ENCODE results near the gene ADAD2.
A peak's percentile ranks its signal among the peaks of the same experiment; 100 is the strongest.

Gene ADAD2

DNA sequence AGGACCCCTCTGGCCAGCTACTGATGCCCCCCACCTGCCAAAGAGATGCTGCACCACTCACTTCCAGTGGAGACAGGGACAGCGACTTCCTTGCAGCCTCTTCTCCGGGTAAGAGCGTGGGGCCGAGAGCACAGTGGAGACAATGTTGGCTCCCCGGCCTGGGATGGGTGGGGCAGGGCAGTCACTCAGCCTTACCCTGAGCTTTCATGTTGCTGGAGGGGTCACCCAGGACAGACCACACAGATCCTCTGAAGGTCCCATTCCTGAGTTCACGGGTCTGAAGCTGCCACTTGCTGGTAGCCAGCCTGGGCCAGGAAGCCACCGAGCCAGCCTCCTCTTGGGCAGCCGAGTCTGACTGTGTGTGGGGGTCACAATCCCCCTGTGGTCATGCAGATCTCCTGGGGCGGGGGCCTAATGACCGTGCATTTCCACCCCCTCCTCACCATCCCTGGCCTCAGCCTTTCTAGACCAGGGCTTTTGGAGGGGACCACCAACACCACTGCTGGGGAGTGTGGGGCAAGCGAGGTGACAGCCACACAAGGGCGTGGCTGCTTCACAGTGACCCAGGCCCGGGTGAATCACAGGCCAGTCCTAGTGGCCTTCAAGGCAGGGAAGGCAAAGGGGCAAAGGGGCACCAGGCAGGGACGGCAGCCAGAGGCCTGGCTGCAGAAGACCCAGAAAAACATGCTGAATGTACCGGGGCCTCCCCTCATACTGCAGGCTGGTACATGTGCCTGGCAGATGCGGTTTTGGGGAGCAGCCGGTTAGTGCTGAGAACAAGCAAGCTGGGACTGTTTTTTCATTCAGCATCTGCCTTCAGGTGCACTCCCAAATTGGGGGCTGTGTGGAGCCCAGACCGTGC lies 14.5 kb upstream of the ADAD2 start:
- DNase-seq (ENCODE audit: low spot score), result no peak

- DNase-seq (ENCODE audit: low spot score), result peak; percentile 52
Observed at GRCh38 chr16:84177741-84178073, 13.2 kb upstream of the ADAD2 start.

DNA sequence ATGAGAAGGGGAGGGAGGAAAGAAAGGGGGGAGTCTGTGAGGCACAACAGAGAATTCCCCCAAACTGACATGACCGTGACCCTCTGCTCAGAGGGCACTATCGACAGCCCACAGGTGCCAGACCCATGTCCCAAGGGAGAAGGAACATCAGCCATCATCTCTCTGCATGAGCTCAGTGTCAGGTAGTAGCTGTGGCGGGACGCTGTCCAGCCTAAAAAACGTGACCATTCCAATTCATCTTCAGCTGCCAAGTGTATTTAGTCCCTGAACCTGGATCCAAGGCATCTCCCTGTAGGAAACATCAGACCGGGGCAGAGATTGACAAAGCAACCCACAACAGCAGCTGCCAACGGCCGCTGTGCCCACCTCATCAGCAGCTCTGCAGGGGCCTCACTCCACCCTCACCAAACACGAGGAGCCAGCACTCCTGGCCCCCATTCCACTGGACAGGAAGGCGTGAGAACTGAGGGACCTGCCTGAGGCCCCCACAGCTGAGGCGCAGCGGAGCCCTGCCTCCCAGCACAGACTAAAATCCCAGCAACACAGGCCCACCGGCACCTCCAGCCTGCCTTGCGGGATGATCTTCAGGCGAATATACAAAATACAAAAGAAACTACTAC lies 12.7 kb upstream of the ADAD2 start:
- DNase-seq (ENCODE audit: low spot score), result no peak

DNA sequence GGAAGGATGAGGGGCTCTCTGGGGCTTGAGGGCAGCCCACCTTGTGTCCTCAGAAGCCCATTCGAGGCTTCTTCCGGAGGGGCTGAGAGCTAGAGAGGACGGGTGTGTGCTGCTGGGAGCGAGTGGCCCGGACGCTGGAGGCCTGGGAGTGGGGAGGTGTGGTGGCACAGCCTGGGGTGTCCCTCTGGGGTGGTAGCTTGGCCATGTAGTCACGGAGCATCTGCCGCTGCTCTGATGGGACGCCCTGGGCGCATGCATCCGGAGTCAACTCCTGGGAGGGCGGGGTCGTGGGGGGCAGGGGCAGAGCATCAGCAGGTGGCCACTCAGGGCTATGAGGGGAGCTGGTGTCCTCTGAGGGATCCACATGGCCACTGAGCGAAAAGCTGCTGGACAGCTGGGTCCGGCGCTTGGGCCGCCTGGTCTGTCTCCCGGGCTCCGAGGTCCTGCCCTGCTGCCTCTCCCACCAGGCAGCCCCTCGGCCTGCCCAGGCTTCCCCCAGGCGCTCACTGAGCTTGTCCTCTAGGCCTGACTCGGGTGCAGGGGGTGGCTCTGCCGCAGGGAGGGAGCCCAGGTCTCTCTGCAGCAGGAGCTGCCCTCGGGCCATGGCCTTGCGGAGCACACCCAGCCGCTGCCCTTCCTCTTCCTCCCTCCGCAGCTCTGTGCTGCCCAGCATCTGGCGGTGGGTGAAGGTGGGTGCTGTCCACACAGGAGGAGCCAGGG lies 11.9 kb upstream of the ADAD2 start:
- DNase-seq (ENCODE audit: low spot score), result no peak

- DNase-seq (ENCODE audit: low spot score), result no peak
Observed at GRCh38 chr16:84179612-84180320, 11.2 kb upstream of the ADAD2 start.

DNA sequence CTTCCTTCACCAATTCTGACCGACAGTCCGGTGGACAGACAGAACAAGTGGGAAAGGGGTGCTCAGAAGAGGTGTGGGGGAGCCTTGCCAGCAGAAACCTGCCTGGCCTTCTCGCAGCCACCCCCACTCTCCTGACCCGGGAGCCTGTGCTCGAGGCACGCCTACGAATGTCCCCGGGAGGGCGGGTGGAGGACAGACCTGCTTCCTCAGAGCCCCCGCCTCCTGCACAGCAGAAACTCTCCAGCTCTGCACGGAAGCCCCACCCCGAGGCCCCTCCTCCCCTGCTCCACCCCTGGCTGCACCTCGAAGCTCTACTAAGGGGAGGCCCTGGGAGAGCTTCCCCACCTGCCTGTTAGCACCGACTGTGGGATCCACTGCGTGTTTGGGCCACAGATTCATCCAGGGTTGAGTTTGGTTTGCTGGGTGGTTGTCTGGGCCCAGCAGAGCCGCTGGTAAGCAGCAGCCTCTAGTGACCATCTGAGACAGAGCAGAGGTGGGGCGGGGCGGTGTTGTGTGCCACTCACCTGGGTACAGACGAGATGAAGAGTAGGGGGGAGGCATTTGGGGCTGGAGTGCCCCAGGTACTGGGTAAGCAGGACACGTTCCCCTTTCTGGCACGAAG lies 10.3 kb upstream of the ADAD2 start:
- no peak for DNase-seq (ENCODE audit: low spot score)

DNA sequence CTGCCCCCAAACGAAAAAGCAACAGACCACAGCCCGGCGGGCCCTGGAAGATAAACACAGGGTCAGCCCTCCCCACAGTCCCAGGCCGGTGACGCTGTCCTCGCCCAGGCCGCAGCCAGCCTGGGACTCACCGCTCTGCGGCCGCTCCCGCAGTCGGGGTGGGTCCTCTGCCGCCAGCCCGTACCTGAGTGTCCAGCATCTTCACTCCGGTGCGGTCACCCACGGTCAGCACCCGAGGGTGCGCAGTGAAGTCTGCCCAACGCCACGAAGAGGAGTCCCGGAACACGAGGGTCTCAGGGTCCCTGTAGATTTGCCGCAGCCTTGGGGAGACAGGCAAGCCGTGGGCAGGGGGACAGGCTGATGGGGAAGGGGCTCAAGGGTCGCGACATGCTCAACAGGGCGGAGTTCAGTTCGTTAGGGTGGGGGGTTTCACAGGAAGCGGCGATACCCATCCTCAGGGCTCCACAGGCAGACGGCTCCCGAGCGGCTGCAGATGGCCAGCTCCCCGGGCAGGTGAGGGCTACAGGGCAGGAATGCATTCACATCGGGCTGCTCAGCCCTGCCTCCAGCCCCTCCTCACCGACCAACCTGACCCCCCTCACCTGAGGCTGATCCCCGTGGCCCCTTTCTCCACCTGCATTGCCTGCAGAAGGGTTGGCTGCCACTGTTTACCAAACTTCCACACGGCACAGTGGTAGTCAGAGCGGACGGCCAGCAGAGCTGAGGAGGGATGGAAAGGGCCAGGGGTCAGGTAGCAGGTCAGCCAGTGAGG lies 9.6 kb upstream of the ADAD2 start:
- no peak for DNase-seq (ENCODE audit: low spot score)

DNA sequence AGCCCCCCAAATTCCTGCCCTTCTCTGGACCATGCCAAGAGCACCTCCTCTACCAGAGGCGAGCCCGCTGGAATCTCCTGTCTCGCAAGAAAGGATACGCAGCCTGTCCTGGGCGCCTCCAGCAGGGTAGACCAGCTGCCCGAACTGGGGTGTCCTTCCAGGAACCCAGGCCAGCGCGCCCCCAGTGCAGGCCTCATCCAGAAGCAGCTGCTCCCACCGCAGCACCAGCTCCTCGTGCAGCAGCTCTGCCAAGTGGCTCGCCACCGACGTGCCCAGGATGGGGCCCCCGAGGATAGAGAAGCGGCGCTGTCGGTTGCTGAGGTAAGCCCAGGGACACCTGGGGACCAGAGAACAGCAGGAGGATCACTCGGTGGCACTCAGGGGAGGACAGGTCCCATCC lies 8.9 kb upstream of the ADAD2 start:
- no peak for DNase-seq (ENCODE audit: low spot score)

DNA sequence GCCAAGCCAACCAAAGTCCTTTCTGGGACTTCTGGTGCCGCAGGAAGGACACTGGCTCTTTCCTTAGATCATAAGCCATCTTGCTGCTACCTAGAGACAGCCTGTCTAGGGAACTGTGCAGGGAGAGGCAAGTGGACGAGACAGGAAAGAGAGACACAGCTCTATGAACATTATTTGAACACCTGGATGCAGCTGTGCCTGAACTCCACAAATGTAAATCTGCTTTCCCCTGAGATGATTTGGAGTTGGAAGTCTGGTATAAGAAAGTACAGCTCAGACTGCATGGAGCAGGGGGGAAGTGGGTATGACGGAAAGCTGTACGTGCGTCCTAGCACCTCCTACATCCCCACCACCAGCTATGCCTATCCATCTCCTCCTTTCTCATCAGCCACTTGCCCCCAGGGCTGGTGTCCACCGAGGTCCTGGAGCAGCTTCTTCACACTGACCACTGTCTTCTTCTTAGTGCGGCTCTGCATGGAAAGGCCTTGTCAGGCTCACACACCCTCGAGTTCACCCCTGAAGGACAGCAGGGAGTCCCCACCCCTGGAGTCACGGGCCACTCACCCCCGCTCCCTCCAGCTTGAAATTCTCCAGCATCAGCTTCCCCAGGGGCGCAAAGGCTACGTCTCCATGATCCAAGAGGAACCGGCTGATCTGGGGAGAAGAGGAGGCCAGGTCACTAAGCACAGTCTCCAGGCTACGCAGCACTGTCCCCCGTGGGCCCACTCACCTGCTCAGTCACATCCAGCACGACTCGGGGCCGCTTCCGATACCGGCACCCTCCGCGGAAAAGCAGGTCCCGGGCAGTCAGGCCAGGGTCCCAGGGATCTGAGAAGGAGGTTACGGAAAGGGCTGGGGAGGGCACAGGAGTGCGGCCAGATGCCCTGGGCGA lies 8.0 kb upstream of the ADAD2 start:
- DNase-seq (ENCODE audit: low spot score), result no peak

DNA sequence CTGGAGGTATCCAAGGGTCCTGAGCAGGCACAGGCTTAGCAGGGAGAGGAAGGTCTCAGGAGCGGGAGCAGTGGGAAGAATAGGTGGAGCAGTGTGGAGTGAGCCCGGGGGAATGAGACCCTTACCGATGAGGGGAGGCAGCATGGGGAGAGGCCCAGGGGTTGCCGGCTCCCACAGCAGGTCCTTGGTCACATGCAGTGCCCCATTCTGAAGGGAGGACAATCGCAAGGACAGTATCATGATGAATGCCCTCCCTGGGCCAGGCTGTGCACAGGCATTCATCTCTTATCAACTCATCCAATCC lies 7.4 kb upstream of the ADAD2 start:
- no peak for DNase-seq (ENCODE audit: low spot score)

DNA sequence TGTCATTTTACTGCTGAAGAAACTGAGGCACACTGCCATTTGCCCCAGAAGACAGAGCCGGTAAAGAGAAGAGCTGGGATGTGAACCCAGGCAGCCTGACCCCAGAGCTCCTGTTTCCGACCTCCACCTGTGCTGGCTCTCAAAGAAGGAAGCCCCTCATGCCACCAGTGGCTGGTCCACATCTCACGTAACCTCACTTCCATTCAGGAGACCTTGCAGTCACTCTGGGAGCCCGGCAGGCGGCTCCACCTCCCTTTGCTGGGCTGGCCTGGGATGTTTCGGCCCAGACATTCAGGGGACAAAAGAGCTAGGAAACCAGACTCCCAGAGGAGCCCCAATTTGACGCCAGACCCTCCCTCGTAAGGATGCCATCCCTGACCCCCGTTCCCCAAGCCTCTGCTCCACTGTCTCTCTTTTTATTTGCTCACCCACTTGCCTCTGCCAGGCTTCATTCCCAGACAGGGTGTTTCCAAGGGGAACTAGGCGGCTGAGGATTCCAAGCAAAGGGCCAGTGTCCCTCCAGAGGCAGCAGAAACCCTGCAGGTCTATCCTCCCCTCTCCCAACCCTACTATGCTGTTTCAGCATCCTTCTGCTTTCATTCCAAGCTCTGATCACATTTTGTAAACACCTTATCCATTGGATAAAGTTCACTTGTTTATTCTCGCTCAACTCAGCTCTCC lies 6.9 kb upstream of the ADAD2 start:
- DNase-seq (ENCODE audit: low spot score), result no peak

DNA sequence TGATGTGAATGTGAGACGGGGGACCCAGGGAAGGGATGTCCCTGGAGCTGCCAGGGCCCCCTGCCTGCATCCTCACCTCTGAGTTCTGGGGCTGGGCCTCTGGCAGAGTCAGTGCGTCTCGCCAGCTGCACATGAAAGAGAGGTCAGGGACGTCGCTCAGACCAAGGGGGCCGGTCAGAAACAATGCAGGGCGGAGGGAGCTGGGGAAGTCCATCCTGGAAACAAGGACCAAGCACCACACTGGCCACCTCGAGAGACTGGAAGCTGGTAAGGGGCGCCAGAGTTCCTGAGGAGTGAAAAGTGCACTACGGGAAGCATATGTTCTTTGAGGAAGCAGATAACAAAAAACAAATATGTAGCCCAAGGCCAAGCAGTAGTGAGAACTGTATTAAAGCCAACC lies 6.2 kb upstream of the ADAD2 start:
- DNase-seq (ENCODE audit: low spot score), result no peak

GRCh38 chr16:84186685-84187437 lies 4.1 kb upstream of the ADAD2 start, which contains the start of gene TAF1C:
TAF1C (minus strand) TSS chr16:84187057; CDS start chr16:84184988, 2,069 bp downstream.
- DNase-seq (ENCODE audit: low spot score), result peak; percentile 98

GRCh38 chr16:84191466-84191865 lies 509 bp downstream of the ADAD2 start:
- no peak for DNase-seq (ENCODE audit: low spot score)

DNA sequence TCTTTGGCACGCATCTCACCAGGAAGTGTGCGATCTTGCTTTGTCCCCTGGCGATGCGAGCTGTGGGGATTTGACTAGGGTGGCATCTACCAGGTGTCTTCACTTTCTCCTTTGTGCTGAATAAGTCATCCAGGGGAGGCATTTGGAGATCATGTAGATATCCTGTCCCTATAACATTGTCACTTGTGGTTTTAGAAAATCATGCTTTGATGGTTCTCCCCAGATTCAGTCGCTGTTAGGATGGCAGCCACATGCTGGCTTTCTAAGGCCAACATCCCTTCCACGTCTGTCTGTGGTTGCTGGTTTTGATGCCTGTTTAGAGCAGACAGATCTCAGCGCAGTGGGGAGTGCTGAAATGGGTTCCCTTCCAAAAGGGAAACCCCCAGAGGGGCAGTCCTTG lies 2.5 kb downstream of the ADAD2 start:
- no peak for DNase-seq (ENCODE audit: low spot score)

DNA sequence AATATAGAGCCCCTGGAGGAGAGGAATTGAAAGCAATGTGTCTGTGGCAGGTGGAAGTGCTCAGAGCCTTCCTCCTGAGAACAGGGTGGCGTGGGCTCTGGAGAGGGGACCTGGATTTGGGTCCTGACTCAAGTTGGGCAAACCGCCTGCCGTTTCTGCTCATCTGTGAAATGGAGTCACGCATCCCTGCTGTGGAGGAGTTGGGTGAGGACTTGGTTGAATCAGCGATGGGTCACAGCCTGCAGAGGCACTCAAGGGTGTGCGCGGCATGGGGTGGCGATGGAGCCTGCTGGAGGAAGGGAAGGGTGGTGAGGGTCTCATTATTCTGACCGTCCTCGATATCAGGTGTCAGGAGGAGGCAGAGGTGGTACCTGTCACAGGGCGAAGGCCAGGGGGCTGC lies 3.1 kb downstream of the ADAD2 start:
- DNase-seq (ENCODE audit: low spot score), result no peak

DNA sequence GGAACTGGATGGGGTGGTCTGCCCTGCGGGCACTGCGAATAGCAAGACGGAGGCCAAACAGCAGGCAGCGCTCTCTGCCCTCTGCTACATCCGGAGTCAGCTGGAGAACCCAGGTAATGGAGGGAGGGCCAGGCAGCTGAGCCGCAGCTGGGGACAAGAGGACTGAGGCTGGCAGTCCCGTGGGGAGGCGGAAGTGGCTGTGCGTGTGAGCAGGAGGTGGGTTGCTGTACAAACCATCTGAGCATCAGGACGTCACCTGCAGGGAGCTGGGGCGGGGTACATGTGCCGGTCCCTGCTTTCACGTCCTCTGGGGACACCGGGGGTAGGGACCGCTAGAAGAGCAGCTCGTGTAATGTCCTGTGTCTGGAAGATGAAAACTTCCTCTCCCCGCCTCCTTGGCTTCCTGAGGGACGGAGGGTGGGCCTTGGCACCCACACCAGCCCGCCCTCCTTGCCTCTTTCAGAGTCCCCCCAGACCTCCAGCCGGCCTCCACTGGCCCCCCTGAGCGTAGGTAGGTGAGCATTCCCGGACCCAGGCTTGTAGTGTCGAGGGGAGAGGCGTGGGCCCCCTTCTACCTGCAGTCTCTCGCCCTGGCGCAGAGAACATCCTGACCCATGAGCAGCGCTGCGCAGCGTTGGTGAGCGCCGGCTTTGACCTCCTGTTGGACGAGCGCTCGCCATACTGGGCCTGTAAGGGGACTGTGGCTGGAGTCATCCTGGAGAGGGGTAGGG lies 3.7 kb downstream of the ADAD2 start:
- no peak for DNase-seq (ENCODE audit: low spot score)

Data from AG08396 (cell line).